ENCODE data around the gene COL16A1.

DNA sequence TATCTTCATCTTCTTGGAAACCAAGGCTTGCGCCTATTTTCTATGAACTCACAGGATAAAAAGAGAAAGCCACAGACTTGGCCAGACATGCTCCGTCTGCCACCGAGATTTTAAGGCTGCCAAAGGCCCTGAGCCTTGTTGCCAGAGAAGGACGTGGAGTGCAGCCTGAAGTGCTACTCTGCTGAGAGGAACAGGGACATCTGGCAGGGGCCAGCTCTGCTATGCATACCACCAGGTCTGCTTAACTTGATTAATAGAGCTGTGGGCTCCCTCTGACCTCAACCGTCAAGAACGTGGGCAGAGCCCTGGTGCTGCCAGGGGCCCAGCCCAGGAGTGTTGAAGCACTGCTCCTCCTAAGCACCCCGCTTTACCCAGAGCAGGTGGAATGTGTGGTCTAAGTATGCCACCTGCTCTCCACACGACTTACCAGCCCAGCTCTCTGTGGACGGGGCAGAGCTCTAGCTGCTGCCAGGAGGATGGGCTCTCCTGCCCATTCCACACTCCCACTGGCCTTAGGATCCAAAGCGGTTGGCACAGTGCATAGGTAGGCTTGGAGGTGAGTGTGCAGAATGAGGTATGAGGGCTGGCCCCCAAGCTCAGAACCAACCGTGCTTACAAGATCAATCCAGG is 75.8 kb downstream of the COL16A1 start:
- TF ChIP-seq CTCF (conservative IDR thresholded peaks at IDR 0.05 in 1 of 2, IDR thresholded peaks at IDR 0.05 in 1 of 2; ENCODE audit: extremely low read depth in 1 of 2, insufficient read depth in 1 of 2, low read depth in 1 of 2, low read length in 2 of 2) (no peak), EZH2 (IDR thresholded peaks at IDR 0.05; ENCODE audit: borderline replicate concordance, low read length) (no peak)
